ENCODE data around the gene ME3. TPM values are rescaled to one million over a fixed set of nuclear protein-coding genes. Genes with fewer than 3 reads are reported as not detected.
"Not testable (repeated sequence)": the region's sequence is repeated elsewhere in the genome, so short reads cannot be mapped to it uniquely, and the experiment has no call there.

ME3 gene
- total RNA-seq, 1 experiment from 2014 or later, result 2.7 TPM

GRCh38 chr11:86574493-86575207, 97.8 kb downstream of the ME3 start:
- no peak overlapping the region for H3K4me3 ChIP-seq
- no peak for DNase-seq
- H3K9me3 ChIP-seq, result peaks cover 12% of the 10 kb centered on the region

GRCh38 chr11:86571273-86571948, 101.0 kb downstream of the ME3 start:
- no peak overlapping the region for H3K4me3 ChIP-seq
- peak; percentile 36 for DNase-seq
- H3K9me3 ChIP-seq, result no peaks in the 10 kb centered on the region
- H3K36me3 ChIP-seq, result no peaks in the 10 kb centered on the region
- H3K27me3 ChIP-seq, result no peaks in the 10 kb centered on the region

More at GRCh38 chr11:86574493-86575207, 97.8 kb downstream of the ME3 start:
- Histone ChIP-seq H3K27me3 (no peaks in the 10 kb centered on the region), H3K36me3 (no peaks in the 10 kb centered on the region)

- DNase-seq, result no peak
- H3K4me3 ChIP-seq, result no peak overlapping the region
- H3K27me3 ChIP-seq, result no peaks in the 10 kb centered on the region
- no peaks in the 10 kb centered on the region for H3K9me3 ChIP-seq
- H3K36me3 ChIP-seq, result no peaks in the 10 kb centered on the region
Observed at GRCh38 chr11:86570451-86570850, 102.0 kb downstream of the ME3 start.

GRCh38 chr11:86570020-86570419, 102.4 kb downstream of the ME3 start:
- Histone ChIP-seq H3K4me3 (no peak overlapping the region), H3K9me3 (no peaks in the 10 kb centered on the region), H3K27me3 (no peaks in the 10 kb centered on the region), H3K36me3 (no peaks in the 10 kb centered on the region)
- no peak for DNase-seq

GRCh38 chr11:86569109-86569508, 103.3 kb downstream of the ME3 start:
- DNase-seq, result no peak
- H3K27me3 ChIP-seq, result no peaks in the 10 kb centered on the region
- no peaks in the 10 kb centered on the region for H3K36me3 ChIP-seq
- H3K4me3 ChIP-seq, result no peak overlapping the region
- H3K9me3 ChIP-seq, result no peaks in the 10 kb centered on the region

GRCh38 chr11:86565801-86566312, 106.6 kb downstream of the ME3 start:
- Histone ChIP-seq H3K4me3 (no peak overlapping the region), H3K9me3 (no peaks in the 10 kb centered on the region), H3K36me3 (no peaks in the 10 kb centered on the region), H3K27me3 (no peaks in the 10 kb centered on the region)
- no peak for DNase-seq

GRCh38 chr11:86565388-86565787, 107.0 kb downstream of the ME3 start:
- DNase-seq, result no peak
- Histone ChIP-seq H3K9me3 (no peaks in the 10 kb centered on the region), H3K36me3 (no peaks in the 10 kb centered on the region), H3K4me3 (no peak overlapping the region), H3K27me3 (no peaks in the 10 kb centered on the region)

GRCh38 chr11:86562842-86563241, 109.6 kb downstream of the ME3 start:
- not testable (repeated sequence) for DNase-seq, H3K4me3 ChIP-seq, H3K36me3 ChIP-seq, H3K9me3 ChIP-seq, H3K27me3 ChIP-seq

- Histone ChIP-seq H3K27me3 (no peaks in the 10 kb centered on the region), H3K9me3 (no peaks in the 10 kb centered on the region), H3K4me3 (no peak overlapping the region), H3K36me3 (no peaks in the 10 kb centered on the region)
- peak; percentile 49 for DNase-seq
Observed at GRCh38 chr11:86559311-86559945, 113.0 kb downstream of the ME3 start.

- Histone ChIP-seq H3K36me3 (no peaks in the 10 kb centered on the region), H3K27me3 (no peaks in the 10 kb centered on the region), H3K4me3 (no peak overlapping the region), H3K9me3 (no peaks in the 10 kb centered on the region)
- no peak for DNase-seq
Observed at GRCh38 chr11:86558841-86559240, 113.6 kb downstream of the ME3 start.

GRCh38 chr11:86558207-86558606, 114.2 kb downstream of the ME3 start:
- no peaks in the 10 kb centered on the region for H3K27me3 ChIP-seq
- H3K4me3 ChIP-seq, result no peak overlapping the region
- peak; percentile 10 for DNase-seq
- H3K36me3 ChIP-seq, result no peaks in the 10 kb centered on the region
- H3K9me3 ChIP-seq, result no peaks in the 10 kb centered on the region

- Histone ChIP-seq H3K27me3 (no peaks in the 10 kb centered on the region), H3K9me3 (no peaks in the 10 kb centered on the region), H3K36me3 (no peaks in the 10 kb centered on the region), H3K4me3 (no peak overlapping the region)
- no peak for DNase-seq
Observed at GRCh38 chr11:86555866-86556265, 116.5 kb downstream of the ME3 start.

GRCh38 chr11:86555401-86555800, 117.0 kb downstream of the ME3 start:
- Histone ChIP-seq H3K27me3 (no peaks in the 10 kb centered on the region), H3K4me3 (no peak overlapping the region), H3K9me3 (no peaks in the 10 kb centered on the region), H3K36me3 (no peaks in the 10 kb centered on the region)
- no peak for DNase-seq

- no peaks in the 10 kb centered on the region for H3K9me3 ChIP-seq
- H3K27me3 ChIP-seq, result no peaks in the 10 kb centered on the region
- H3K4me3 ChIP-seq, result no peak overlapping the region
- DNase-seq, result no peak
- no peaks in the 10 kb centered on the region for H3K36me3 ChIP-seq
Observed at GRCh38 chr11:86553265-86553664, 119.2 kb downstream of the ME3 start.

- Histone ChIP-seq H3K9me3 (no peaks in the 10 kb centered on the region), H3K27me3 (no peaks in the 10 kb centered on the region), H3K4me3 (no peak overlapping the region), H3K36me3 (no peaks in the 10 kb centered on the region)
- DNase-seq, result peak; percentile 73
Observed at GRCh38 chr11:86551288-86552092, 120.9 kb downstream of the ME3 start.

- H3K27me3 ChIP-seq, result no peaks in the 10 kb centered on the region
- no peak overlapping the region for H3K4me3 ChIP-seq
- H3K36me3 ChIP-seq, result no peaks in the 10 kb centered on the region
- H3K9me3 ChIP-seq, result no peaks in the 10 kb centered on the region
- no peak for DNase-seq
Observed at GRCh38 chr11:86550757-86551156, 121.7 kb downstream of the ME3 start.

Measured in MG63 (cell line).